Measurements from ENCODE around the gene KIF3B. TPM values are rescaled to one million over a fixed set of nuclear protein-coding genes. Genes with fewer than 3 reads are reported as not detected.
A peak's percentile ranks its signal among the peaks of the same experiment; 100 is the strongest.
"Not testable (repeated sequence)": the region's sequence is repeated elsewhere in the genome, so short reads cannot be mapped to it uniquely, and the experiment has no call there.

The KIF3B gene
- total RNA-seq, 1 donor from 2014 or later: 24.3 TPM

GRCh38 chr20:32294071-32294470 is 16.6 kb downstream of the KIF3B start:
- DNase-seq (ENCODE audit: low read depth in 2 of 2): no peak

- DNase-seq (ENCODE audit: low read depth in 2 of 2): no peak
Observed at GRCh38 chr20:32296412-32296811, 19.0 kb downstream of the KIF3B start.

- DNase-seq (ENCODE audit: low read depth in 2 of 2): no peak
Observed at GRCh38 chr20:32296819-32297420, 19.5 kb downstream of the KIF3B start.

- DNase-seq (ENCODE audit: low read depth in 2 of 2): no peak
Observed at GRCh38 chr20:32297439-32297838, 20.0 kb downstream of the KIF3B start.

GRCh38 chr20:32300647-32301046 is 23.2 kb downstream of the KIF3B start:
- no peak for DNase-seq (ENCODE audit: low read depth in 2 of 2)

- DNase-seq (ENCODE audit: low read depth in 2 of 2): no peak
Observed at GRCh38 chr20:32301719-32302506, 24.5 kb downstream of the KIF3B start.

- peak in 1 of 2 donors; percentile 15 for DNase-seq (ENCODE audit: low read depth in 2 of 2)
Observed at GRCh38 chr20:32302507-32302872, 25.0 kb downstream of the KIF3B start.

- peak in 1 of 2 donors; percentile 52 for DNase-seq (ENCODE audit: low read depth in 2 of 2)
Observed at GRCh38 chr20:32304131-32304746, 26.8 kb downstream of the KIF3B start.

GRCh38 chr20:32312718-32313424 is 35.4 kb downstream of the KIF3B start:
- DNase-seq (ENCODE audit: low read depth in 2 of 2): no peak

GRCh38 chr20:32314768-32315167 is 37.3 kb downstream of the KIF3B start:
- DNase-seq (ENCODE audit: low read depth in 2 of 2): no peak

GRCh38 chr20:32315399-32315798 is 37.9 kb downstream of the KIF3B start:
- DNase-seq (ENCODE audit: low read depth in 2 of 2): no peak

GRCh38 chr20:32315891-32316290 is 38.4 kb downstream of the KIF3B start:
- DNase-seq (ENCODE audit: low read depth in 2 of 2): no peak

GRCh38 chr20:32316667-32317066 is 39.2 kb downstream of the KIF3B start:
- DNase-seq (ENCODE audit: low read depth in 2 of 2): no peak

- DNase-seq (ENCODE audit: low read depth in 2 of 2): no peak
Observed at GRCh38 chr20:32319100-32319499, 41.6 kb downstream of the KIF3B start.

GRCh38 chr20:32320305-32320704 is 42.9 kb downstream of the KIF3B start:
- no peak for DNase-seq (ENCODE audit: low read depth in 2 of 2)

- no peak for DNase-seq (ENCODE audit: low read depth in 2 of 2)
Observed at GRCh38 chr20:32321390-32321789, 43.9 kb downstream of the KIF3B start.

GRCh38 chr20:32322260-32322659 is 44.8 kb downstream of the KIF3B start:
- DNase-seq (ENCODE audit: low read depth in 2 of 2): not testable (repeated sequence)

- DNase-seq (ENCODE audit: low read depth in 2 of 2): not testable (repeated sequence)
Observed at GRCh38 chr20:32323761-32324160, 46.3 kb downstream of the KIF3B start.

- peak; percentile 81 to 96 for DNase-seq (ENCODE audit: low read depth in 2 of 2)
Observed at GRCh38 chr20:32325706-32326503, 48.5 kb downstream of the KIF3B start.

GRCh38 chr20:32326504-32326845 is 49.0 kb downstream of the KIF3B start:
- peak in 1 of 2 donors; percentile 50 for DNase-seq (ENCODE audit: low read depth in 2 of 2)

- DNase-seq (ENCODE audit: low read depth in 2 of 2): peak in 1 of 2 donors; percentile 77
Observed at GRCh38 chr20:32327087-32327681, 49.7 kb downstream of the KIF3B start.

All from dermis microvascular lymphatic vessel endothelial cell (primary cell).